HG03378 (cell line): ENCODE data around the gene FAM169A.
"Not testable (repeated sequence)": the region's sequence is repeated elsewhere in the genome, so short reads cannot be mapped to it uniquely, and the experiment has no call there.

Source experiments
- ATAC-seq: cut with Tn5 transposase; IDR thresholded peaks from one replicate; pipeline ENCODE4 v1.9.1; 2021; ENCODE audit warnings: mild to moderate bottlenecking, moderate library complexity; ENCODE audit not compliant: unreplicated experiment

FAM169A gene, protein sequence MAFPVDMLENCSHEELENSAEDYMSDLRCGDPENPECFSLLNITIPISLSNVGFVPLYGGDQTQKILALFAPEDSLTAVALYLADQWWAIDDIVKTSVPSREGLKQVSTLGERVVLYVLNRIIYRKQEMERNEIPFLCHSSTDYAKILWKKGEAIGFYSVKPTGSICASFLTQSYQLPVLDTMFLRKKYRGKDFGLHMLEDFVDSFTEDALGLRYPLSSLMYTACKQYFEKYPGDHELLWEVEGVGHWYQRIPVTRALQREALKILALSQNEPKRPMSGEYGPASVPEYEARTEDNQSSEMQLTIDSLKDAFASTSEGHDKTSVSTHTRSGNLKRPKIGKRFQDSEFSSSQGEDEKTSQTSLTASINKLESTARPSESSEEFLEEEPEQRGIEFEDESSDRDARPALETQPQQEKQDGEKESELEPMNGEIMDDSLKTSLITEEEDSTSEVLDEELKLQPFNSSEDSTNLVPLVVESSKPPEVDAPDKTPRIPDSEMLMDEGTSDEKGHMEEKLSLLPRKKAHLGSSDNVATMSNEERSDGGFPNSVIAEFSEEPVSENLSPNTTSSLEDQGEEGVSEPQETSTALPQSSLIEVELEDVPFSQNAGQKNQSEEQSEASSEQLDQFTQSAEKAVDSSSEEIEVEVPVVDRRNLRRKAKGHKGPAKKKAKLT

DNA sequence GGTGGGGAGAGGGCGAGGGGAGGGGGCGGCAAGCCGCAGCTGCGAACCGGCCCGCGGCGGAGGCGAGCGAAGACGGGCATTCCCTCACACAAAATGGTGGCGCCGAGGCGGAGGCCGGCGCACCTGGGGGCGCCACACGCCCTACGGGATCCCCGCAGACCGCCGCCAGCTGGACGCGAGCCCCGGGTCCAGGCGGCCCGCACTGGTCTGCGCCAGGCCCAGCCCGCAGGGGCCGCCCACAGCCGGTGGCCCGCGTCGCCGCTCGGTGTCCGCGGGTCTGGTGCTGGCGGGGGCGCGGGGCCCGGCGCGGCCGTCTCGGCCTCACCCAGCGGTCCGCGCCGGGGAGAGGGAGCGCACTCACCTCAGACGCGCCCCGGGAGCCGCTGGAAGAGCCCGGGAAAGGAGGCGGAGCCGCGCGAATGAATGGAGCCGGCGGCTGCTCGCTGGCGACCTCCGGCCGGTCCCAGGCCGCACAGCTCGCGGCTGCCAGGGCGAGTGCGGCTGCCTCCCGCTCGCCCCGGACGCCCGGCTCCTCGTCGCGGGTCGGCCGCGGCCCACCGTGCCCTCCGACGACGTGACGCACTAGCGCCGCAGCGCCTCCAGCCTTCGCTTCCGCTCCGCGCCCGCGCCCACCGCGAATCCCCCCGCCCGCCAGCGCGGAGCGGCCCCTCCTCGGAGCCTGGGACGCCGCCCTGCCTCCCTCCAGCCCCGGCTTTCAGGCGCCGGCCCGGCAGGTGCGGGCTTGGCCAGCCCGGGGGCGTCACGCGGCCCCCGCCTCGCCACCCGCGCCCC lies at the start of gene FAM169A:
Gene FAM169A, minus strand, starts transcription at position 584 of the 792 bp plus-strand sequence. CDS start 24,711 bp downstream, outside the sequence.
- ATAC-seq, result no peak

DNA sequence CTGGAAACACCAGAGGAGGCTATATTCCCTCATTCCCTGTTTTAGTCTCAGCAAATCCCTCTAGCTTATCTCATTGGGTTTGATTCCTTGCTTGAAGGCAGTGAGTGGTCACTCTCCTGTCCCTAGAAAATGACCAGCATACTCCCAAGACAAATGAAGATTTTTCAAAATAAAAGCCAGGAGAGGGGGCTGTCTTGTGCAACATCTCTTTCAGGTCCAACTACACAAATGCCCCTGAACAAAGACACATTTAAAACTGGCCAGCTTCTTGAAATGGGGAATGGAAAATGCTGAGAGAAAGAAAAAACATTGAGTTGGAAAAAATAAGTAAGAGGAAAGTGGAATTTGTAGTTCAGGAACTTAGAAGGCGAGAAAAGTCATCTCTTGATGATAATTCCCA lies 49.3 kb upstream of the FAM169A start:
- ATAC-seq, result no peak

DNA sequence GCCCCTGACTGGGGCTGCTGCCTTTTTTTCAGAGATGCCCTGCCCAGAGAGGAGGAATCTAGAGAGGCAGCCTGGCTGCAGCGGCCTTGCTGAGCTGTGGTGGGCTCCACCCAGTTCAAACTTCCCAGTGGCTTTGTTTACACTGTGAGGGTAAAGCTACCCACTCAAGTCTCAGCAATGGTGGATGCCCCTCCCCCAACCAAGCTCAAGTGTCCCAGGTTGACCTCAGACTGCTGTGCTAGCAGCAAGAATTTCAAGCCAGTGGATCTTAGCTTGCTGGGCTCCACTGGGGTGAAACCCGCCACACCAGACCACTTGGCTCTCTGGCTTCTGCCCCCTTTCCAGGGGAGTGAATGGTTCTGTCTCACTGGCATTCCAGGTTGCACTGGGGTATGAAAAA lies 45.2 kb upstream of the FAM169A start:
- not testable (repeated sequence) for ATAC-seq

DNA sequence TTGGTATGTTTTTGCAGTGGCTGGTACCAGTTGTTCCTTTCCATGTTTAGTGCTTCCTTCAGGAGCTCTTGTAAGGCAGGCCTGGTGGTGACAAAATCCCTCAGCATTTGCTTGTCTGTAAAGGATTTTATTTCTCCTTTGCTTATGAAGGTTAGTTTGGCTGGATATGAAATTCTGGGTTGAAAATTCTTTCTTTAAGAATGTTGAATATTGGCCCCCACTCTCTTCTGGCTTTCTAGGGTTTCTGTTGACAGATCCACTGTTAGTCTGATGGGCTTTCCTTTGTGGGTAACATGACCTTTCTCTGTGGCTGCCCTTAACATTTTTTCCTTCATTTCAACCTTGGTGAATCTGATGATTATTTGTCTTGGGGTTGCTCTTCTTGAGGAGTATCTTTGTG lies 43.7 kb upstream of the FAM169A start:
- ATAC-seq, result not testable (repeated sequence)

DNA sequence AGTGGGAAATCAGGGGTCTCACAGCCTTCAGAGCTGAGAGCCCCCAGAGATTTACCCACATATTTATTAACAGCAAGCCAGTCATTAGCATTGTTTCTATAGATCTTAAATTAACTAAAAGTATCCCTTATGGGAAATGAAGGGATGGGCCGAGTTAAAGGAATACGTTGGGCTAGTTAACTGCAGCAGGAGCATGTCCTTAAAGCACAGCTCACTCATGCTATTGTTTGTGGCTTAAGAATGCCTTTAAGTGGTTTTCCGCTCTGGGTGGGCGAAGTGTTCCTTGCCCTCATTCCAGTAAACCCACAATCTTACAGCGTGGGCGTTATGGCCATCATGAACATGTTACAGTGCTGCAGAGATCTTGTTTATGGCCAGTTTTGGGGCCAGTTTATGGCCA lies 42.0 kb upstream of the FAM169A start:
- not testable (repeated sequence) for ATAC-seq

DNA sequence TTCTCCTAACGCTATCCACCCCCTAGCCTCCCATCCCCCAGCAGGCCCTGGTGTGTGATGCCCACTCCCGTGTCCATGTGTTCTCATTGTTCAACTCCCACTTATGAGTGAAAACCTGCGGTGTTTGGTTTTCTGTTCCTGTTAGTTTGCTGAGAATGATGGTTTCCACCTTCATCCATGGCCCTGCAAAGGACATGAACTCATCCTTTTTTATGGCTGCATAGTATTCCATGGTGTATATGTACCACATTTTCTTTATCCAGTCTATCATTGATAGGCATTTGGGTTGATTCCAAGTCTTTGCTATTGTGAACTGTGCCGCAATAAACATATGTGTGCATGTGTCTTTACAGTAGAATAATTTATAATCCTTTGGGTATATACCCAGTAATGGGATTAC lies 38.5 kb upstream of the FAM169A start:
- ATAC-seq, result not testable (repeated sequence)

DNA sequence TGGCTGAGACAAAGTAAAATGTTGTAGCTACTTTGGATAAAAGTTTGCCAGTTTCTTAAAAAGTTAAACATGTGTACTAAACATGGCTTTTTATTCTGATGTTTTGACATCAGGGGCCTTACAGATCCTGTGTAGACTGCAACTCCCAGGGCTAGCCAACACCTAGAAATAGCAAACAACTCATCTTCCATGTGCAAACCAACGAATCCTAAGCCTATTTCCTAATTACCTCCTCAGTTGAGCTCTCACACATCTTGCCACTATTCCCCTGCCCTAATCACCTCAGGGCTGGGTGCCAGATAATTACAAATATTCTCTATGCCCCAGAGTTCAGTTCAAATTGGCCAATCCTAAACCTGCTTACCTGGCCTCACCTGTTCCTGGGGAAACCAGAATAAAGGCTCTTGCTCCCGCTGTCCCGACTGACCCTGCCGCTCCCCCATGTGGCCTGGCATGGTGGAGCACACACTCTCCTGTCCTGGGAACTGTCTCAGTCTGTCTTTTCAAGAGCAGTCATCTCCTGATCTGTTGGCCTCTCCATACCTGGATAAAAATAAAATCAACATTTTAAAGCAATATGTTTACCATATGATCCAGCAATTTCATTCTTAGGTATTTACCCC lies 37.1 kb upstream of the FAM169A start:
- no peak for ATAC-seq

DNA sequence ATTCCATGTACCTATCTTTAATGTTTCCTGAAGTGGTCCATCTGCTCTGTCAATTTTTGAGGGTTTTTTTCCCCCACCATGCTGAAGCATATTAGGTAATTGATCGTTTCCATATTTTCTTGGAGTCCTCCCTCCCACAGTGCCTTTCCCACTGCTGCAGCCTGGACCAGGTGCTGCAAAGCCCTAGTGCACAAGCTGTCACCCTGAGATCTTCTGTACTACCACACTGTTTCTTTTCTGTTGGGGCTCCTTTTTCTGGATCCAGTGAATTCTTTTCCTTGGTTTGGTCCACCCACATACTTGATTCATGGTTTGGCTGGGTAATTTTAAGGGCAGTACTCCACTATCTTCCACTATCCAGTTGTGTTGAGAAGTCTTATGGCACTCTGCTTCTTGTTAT lies 30.9 kb upstream of the FAM169A start:
- ATAC-seq, result no peak

DNA sequence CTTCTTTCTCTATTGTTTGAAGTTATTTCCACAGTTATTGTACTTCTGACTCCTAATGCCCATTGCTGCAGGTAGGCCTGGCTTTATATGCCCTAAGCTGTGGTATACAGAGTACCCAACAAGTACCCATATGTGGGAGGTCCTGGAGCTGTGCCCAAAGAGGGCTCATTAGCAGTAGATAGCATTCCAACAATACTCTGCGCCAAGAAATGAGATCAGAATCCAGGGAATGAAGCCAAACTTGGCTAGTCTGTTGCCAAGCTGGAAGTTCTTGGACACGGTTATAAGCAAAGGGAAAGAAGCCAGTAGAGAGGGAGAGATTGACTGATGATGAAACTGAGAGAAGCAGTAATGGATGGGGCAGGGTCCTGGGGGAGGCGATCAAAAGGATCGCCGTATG lies 29.7 kb upstream of the FAM169A start:
- ATAC-seq, result no peak

DNA sequence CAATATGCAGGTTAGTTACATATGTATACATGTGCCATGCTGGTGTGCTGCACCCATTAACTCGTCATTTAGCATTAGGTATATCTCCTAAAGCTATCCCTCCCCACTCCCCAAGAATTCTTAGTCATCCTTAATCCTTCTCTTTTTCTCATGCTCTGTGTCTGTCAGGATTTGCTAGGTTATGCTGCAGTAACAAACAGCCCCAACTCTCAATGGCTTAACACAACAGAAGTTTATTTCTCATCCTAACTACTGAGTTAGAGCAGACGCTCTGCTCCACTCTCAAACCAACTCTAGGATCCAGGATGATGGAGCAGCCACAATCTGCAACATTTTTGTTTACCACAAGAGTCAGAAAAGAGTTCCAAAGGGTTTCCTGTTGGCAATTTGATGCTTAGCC lies 28.2 kb upstream of the FAM169A start:
- ATAC-seq, result no peak

DNA sequence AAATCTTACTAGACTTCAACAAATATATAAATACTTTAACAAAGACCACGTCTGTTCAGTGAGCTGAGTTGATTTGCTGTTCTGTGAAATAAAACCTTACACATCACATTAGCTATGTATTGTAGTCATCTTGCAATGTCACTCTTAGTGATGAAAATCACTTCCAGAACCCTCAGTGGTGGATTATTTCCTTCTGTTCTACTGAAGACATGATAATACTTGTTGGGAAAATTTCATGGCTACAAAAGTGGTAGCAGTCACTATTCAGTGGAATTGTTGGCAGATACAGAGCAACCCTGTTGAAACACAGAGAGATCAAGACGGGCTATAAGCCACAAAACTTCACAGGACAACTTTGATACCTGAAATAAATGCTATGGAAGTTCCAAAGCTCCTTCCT lies 26.7 kb upstream of the FAM169A start:
- no peak for ATAC-seq

DNA sequence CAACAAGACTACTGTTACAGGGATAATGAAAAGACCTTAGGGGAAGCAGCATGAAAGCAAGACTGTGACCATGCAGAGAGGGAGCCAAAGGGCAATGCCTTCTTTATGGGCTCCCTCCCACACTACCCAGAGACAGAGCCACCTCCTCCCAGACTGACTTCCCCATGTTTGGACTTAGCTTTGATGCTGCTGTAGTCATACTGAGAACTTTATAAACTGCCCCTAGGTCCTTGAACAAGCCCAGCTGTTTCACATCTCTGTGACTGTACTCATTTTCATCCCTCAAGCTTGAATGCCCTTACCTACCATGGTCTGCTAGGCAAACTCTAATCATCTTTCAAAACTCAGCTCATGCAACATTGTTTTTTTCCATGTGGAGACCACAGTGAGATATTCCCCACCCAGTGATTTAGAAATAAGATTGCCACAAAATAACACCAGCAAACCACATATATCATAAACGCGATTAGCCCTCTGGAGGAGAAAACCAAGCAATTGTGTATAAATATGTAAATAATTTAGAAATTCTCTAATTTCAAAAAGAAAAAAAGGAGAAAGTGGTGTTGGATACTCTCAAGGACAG lies 23.4 kb upstream of the FAM169A start:
- peak; percentile 85 for ATAC-seq

DNA sequence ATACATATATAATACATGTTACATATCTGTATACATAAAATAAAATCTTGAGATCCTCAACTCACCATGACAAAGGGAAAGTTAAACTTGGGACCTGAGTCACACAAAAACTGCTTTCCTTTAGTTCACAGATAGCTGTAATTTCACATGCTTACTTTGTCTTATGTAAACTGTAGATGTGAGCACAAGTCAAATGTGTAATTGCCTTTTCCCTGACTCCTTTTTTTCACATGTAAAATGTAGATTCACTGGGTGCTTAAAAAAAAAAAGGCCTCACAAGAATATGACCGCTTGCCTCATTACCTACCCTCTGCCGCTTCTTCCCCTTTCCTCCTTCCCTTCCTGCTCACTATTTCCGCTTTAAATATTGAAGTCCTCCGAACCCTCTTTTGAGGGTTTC lies 21.9 kb upstream of the FAM169A start:
- ATAC-seq, result no peak

DNA sequence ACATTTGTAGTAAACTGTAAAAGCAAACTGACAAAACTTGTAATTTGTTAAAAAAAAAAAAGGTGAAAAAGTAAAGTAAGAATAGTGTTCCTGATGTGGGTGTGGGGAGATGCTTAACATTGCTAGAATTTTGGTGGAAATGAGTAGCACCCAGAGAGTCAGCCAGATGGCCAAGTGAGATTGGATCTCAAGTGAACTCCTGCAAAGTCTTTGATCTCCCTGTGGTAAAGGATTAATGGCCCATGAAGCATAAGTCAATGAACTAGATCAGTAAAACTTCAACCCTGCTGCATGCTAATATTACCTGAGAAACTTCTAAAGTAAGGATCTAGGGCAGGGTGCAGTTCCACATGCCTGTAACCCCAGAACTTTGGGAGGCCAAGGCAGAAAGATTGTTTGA lies 19.0 kb upstream of the FAM169A start:
- no peak for ATAC-seq

DNA sequence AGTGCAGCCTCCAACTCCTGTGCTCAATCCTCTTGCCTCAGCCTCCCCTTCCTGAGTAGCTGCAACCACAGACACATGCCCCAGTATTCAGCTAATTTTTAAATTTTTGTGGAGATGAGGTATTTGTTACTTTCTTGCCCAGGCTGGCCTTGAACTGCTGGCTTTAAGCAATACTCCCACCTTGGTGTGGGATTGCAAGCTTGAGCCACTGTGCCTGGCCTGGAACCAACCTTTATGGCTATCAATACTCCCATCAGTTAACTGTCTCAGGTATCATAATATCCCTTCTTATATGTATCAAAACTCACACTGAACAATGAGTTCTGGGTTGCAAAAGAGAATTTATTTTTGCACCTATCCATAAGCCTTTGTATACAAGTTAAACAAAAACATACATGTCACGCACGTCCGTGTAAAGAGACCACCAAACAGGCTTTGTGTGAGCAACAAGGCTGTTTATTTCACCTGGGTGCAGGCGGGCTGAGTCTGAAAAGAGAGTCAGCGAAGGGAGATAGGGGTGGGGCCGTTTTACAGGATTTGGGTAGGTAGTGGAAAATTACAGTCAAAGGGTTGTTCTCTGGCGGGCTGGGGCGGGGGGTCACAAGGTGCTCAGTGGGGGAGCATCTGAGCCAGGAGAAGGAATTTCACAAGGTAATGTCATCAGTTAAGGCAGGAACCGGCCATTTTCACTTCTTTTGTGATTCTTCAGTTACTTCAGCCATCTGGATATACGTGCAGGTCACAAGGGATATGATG lies 16.4 kb upstream of the FAM169A start:
- ATAC-seq, result not testable (repeated sequence)

DNA sequence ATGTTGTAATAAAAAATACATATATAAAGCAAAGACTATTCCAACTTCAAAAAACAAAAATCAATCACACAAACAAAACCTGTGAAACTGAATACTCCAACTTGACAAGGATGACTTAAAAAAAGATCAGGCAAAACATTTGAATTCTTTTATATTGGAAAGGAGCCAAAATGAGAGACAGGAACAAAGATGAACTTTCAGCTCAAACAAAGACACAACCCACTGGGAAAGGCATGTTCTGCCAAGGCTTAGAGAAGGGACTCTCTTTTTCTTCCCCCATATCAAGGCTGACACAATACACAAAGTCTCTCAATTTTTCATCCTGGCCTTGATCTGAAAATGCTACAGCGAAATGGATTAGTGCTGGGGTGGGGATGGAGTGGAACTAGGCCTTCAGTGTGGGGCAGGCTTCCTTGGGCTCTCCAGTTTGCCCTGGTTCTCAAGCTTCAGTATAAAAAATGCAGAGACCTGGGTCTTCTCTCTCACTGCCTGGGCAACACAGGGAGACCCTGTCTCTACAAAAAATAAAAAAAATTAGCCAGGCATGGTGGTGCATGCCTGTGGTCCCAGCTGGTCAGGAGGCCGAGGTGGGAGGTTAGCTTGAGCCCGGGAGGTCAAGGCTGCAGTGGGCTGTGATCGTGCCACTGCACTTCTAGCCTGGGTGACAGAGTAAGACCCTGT lies 11.6 kb upstream of the FAM169A start:
- no peak for ATAC-seq

DNA sequence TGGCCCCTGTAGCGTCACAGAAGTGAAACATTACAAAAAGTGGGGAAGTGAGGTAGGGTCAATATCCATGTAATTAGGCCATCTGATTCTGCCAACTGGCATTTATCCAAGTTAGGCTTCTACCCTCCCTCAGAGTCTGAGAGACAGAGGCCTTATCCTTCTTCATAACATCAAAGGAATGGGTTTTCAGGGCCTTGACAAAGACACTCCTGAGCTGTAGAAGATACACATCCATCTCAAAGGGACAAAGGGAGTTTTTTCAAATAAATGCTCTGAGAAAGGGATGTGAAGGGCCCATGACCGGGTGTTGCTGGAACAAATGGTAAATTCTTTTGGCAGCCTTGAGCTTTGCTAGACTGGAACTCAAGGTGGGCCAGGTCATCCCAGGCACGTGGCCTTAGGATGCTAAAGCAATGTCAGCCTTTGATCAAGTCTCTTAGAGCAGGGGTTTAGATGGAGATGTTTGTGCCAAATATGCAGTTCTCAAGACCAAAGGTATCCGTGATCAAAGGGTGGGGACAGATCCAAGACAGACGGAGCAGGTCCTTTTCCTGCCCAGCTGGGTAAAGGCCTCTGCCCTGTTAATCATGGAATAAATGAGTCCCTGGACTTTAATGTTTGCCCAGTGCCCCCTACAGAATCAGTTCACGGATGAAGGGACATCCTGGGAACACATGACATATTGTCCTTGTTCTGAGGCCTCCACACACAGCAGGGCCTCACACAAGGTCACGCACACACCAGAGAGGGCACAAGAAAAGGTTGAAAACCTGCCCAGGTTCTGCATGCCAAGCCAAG lies 10.0 kb upstream of the FAM169A start:
- ATAC-seq, result no peak

DNA sequence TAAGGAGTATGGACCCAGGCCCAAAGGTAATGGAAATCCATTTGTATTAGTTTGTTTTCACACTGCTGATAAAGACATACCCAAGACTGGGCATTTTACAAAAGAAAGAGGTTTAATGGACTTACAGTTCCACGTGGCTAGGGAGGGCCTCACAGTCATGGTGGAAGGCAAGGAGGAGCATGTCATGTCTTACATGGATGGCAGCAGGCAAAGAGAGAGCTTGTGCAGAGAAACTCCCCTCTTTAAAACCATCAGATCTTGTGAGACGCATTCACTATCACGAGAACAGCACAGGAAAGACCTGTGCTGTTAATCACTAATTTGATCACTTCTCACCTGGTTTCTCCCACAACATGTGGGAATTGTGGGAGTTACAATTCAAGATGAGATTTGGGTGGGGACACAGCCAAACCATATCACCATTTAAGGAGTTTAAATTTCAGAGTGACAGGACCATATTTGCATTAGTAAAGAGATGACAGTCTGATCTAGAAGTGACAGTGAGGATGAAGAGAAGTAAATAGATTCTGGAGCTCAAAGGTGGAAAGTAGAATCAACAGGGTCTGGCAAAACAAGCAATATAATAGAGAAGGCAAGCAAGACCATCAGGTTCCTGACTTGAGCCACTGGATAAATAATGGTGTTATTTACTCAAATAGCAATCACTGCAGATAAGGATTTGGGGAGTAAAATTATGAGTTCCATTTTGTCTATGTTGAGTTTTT lies 7.5 kb upstream of the FAM169A start:
- no peak for ATAC-seq
